ENCODE measurements around the gene RALGPS1.

The RALGPS1 gene

DNA sequence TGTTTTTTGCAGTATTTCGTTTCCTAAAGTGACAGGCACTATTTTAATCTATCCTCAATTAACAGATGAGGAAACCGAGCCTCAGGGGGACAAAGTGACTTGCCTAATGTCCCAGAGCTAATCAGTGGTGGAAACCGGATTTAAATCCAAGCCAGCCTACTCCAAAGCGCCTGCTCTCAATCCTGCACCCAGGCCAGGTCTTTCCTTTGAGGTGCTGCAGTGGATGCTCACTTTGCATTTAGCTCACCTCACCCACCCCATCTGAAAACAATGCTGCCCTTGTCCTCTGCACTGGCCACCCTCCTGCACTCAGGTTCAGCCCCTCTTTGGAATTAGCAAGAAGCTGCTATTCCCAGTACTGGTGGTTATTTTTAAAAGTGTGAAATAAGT is 191.9 kb downstream of the RALGPS1 start:
- Histone ChIP-seq H3K4me3 (replicated peaks; ENCODE audit: insufficient read depth, low read length) (no peak overlapping the region), H3K27ac (replicated peaks) (no peak overlapping the region), H3K27me3 (ENCODE audit: insufficient read depth, poor library complexity, severe bottlenecking) (no peaks in the 10 kb centered on the region)
- TF ChIP-seq GABPA (IDR thresholded peaks at IDR 0.05; ENCODE audit: low read depth): no peak
- TF ChIP-seq, protein P1, sequence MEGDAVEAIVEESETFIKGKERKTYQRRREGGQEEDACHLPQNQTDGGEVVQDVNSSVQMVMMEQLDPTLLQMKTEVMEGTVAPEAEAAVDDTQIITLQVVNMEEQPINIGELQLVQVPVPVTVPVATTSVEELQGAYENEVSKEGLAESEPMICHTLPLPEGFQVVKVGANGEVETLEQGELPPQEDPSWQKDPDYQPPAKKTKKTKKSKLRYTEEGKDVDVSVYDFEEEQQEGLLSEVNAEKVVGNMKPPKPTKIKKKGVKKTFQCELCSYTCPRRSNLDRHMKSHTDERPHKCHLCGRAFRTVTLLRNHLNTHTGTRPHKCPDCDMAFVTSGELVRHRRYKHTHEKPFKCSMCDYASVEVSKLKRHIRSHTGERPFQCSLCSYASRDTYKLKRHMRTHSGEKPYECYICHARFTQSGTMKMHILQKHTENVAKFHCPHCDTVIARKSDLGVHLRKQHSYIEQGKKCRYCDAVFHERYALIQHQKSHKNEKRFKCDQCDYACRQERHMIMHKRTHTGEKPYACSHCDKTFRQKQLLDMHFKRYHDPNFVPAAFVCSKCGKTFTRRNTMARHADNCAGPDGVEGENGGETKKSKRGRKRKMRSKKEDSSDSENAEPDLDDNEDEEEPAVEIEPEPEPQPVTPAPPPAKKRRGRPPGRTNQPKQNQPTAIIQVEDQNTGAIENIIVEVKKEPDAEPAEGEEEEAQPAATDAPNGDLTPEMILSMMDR (IDR thresholded peaks at IDR 0.05; ENCODE audit: insufficient read depth, low read length): no peak
- TF ChIP-seq, protein P2, sequence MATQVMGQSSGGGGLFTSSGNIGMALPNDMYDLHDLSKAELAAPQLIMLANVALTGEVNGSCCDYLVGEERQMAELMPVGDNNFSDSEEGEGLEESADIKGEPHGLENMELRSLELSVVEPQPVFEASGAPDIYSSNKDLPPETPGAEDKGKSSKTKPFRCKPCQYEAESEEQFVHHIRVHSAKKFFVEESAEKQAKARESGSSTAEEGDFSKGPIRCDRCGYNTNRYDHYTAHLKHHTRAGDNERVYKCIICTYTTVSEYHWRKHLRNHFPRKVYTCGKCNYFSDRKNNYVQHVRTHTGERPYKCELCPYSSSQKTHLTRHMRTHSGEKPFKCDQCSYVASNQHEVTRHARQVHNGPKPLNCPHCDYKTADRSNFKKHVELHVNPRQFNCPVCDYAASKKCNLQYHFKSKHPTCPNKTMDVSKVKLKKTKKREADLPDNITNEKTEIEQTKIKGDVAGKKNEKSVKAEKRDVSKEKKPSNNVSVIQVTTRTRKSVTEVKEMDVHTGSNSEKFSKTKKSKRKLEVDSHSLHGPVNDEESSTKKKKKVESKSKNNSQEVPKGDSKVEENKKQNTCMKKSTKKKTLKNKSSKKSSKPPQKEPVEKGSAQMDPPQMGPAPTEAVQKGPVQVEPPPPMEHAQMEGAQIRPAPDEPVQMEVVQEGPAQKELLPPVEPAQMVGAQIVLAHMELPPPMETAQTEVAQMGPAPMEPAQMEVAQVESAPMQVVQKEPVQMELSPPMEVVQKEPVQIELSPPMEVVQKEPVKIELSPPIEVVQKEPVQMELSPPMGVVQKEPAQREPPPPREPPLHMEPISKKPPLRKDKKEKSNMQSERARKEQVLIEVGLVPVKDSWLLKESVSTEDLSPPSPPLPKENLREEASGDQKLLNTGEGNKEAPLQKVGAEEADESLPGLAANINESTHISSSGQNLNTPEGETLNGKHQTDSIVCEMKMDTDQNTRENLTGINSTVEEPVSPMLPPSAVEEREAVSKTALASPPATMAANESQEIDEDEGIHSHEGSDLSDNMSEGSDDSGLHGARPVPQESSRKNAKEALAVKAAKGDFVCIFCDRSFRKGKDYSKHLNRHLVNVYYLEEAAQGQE (IDR thresholded peaks at IDR 0.05; ENCODE audit: insufficient replicate concordance, low read depth): no peak
- TF ChIP-seq POLR2AphosphoS5 (IDR thresholded peaks at IDR 0.05; ENCODE audit: low read depth): no peak
- TF ChIP-seq SPI1 (IDR thresholded peaks at IDR 0.05; ENCODE audit: borderline replicate concordance, low read depth): no peak
- no peak for DNase-seq (ENCODE audit: low read depth in 1 of 2, low spot score in 1 of 2)

DNA sequence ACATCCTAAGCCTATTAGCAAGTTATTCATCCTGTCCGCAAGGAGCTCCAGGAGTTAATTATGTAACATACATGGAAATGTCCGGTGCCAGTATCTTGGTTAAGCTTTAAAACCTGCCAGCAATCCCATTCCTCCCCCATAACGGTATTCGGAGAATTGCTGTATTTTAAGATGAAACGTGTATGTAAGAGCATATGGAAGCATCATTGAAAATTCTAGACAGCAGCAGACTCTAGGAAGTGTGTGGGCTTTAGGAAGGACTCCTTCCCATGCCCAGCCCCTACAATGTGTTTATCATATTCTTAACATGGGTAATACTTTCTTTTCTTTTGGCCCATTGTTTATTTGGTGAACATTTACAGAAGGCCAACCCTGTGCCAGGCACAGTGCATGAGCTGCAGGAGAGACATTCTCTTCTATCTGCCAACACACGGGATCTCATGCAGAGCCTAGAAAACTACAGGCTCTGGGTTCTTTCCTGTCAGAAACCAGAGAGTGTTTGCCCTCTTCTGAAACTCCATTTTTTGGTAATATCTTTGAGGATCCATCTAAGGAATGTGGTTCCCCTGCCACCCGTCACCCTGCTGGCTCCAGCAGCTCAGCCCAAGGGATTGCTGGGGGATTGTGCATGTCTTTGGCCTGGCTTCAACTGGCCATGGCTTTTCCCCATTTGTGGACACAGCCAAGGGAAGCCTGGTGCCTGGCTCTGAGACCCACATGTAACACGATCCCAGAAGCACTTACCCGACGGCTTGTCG is 192.8 kb downstream of the RALGPS1 start:
- no peak overlapping the region for H3K27ac ChIP-seq (replicated peaks)
- no peak for DNase-seq (ENCODE audit: low read depth in 1 of 2, low spot score in 1 of 2)
- TF ChIP-seq SPI1 (IDR thresholded peaks at IDR 0.05; ENCODE audit: borderline replicate concordance, low read depth): no peak
- TF ChIP-seq, protein P1 (IDR thresholded peaks at IDR 0.05; ENCODE audit: insufficient read depth, low read length): no peak
- TF ChIP-seq GABPA (IDR thresholded peaks at IDR 0.05; ENCODE audit: low read depth): no peak
- TF ChIP-seq POLR2AphosphoS5 (IDR thresholded peaks at IDR 0.05; ENCODE audit: low read depth): no peak
- TF ChIP-seq, protein P2 (IDR thresholded peaks at IDR 0.05; ENCODE audit: insufficient replicate concordance, low read depth): no peak
- no peak overlapping the region for H3K4me3 ChIP-seq (replicated peaks; ENCODE audit: insufficient read depth, low read length)
- H3K27me3 ChIP-seq (ENCODE audit: insufficient read depth, poor library complexity, severe bottlenecking): no peaks in the 10 kb centered on the region

DNA sequence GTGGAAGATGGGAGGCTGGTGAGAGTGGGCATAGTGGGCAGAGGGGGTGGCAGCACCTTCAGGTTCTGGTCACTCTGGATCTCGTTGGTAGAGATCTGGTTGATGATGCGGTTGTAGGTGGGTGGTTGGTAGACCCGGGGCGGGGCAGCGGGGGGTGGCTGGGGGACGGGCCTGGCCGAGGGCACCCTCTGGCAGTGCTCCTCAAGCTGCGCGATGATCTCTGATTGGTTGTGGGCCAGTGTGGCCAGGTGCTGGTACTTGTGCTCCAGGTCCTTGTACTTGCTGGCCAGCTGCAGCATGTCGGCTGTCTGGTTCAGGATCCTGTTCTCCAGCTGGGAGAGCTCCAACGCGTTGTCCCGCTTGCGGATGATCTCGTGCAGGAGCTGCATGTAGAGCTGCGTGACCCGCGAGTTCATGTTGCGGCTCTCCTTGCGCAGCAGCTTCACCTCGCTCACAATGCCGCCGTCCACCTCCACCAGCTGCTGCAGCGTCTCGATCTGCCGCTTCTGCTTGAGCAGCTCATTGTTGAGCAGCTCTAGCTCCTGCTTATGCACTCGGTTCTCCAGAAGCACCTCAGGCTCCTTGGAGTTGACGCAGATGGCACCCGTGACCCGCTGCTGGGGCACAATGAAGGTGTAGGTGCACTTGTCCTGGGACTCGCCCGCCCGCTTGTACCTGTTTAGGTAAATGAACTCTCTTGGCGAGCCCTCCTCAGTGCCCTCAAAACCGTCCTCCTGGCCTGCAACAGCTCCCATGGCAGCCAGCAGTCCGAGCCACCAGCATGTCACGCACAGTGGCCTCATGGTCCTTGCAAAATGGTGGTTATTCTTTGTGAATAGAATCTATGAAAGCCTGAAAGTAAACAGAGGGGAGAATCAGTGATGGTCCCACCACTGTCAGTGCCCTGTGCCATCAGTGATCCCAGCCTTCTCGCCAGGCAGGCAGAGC is 193.6 kb downstream of the RALGPS1 start:
- no peak overlapping the region for H3K4me3 ChIP-seq (replicated peaks; ENCODE audit: insufficient read depth, low read length)
- no peak overlapping the region for H3K27ac ChIP-seq (replicated peaks)
- no peak for DNase-seq (ENCODE audit: low read depth in 1 of 2, low spot score in 1 of 2)
- no peak for TF ChIP-seq SPI1 (IDR thresholded peaks at IDR 0.05; ENCODE audit: borderline replicate concordance, low read depth)
- TF ChIP-seq, protein P1 (IDR thresholded peaks at IDR 0.05; ENCODE audit: insufficient read depth, low read length): no peak
- no peak for TF ChIP-seq GABPA (IDR thresholded peaks at IDR 0.05; ENCODE audit: low read depth)
- TF ChIP-seq, protein P2 (IDR thresholded peaks at IDR 0.05; ENCODE audit: insufficient replicate concordance, low read depth): no peak
- no peak for TF ChIP-seq POLR2AphosphoS5 (IDR thresholded peaks at IDR 0.05; ENCODE audit: low read depth)
- H3K27me3 ChIP-seq (ENCODE audit: insufficient read depth, poor library complexity, severe bottlenecking): no peaks in the 10 kb centered on the region
